GM12878 (cell line): ENCODE data around the gene ZDHHC11B. TPM values are rescaled to one million over a fixed set of nuclear protein-coding genes. Genes with fewer than 3 reads are reported as not detected.
A peak's percentile ranks its signal among the peaks of the same experiment; 100 is the strongest.

Source experiments
- ATAC-seq: fragments of 200-7000 bp; cut with Tn5 transposase; 3 replicates; pipeline ENCODE4 v1.9.1; 2020; ENCODE audit warnings: mild to moderate bottlenecking, moderate library complexity
- BruUV-seq: library from RNA; stranded (reverse); fragments of 400-500 nt; replicated peaks from 2 replicates; lab custom pipeline; 2021; lab: Mats Ljungman, UMichigan
- CTCF ChIA-PET: fragments of 300-600 bp; sonication (Branson Sonifier 250); formaldehyde crosslinking; extraction: SDS; loops from one replicate; lab custom pipeline; 2021; ENCODE audit warnings: inconsistent platforms; lab: Yijun Ruan, JAX
- POLR2A ChIA-PET: fragments of 350-600 bp; formaldehyde crosslinking; extraction: SDS; loops from one replicate; lab custom pipeline; 2021; ENCODE audit warnings: inconsistent platforms; lab: Charles Lee
- RAD21 ChIA-PET: fragments of 300-600 bp; sonication (Branson Sonifier 250); formaldehyde crosslinking; loops from one replicate; lab custom pipeline; 2023; ENCODE audit warnings: antibody characterized with exemption; ENCODE audit not compliant: unreplicated experiment; lab: Charles Lee
- SMC1A ChIA-PET: fragments of 300-600 bp; sonication (Branson Sonifier 250); formaldehyde crosslinking; loops from one replicate; lab custom pipeline; 2023; ENCODE audit not compliant: unreplicated experiment, uncharacterized antibody; lab: Charles Lee
- DNase-seq: peaks from one replicate; pipeline ENCODE4 v3.0.0-alpha.2; 2011; ENCODE audit warnings: low read depth, low spot score
- FAIRE-seq: peaks from 3 replicates; lab custom pipeline; 2011; peaks lifted over from hg19 to GRCh38; lab: Jason Lieb, UNC
- H2AFZ ChIP-seq: 2 replicates; pipeline ENCODE4 v1.6.0; 2011; ENCODE audit warnings: low read depth, low read length, control low read depth; ENCODE audit not compliant: control insufficient read depth
- H3K27ac ChIP-seq: 2 replicates; pipeline ENCODE4 v1.5.1; 2011; ENCODE audit warnings: control low read depth; ENCODE audit not compliant: control insufficient read depth, insufficient read depth
- H3K27me3 ChIP-seq, 2 experiments: replicated peaks in 1 of 2; 2 replicates each; pipeline versions ENCODE4 v1.6.0 to v1.6.1; 2011; ENCODE audit warnings: low read length in 1 of 2; ENCODE audit not compliant: control insufficient read depth in 2 of 2, insufficient read depth in 2 of 2
- H3K36me3 ChIP-seq, 2 experiments: 2 replicates each; pipeline ENCODE4 v1.5.1; 2011; ENCODE audit warnings: low read length in 1 of 2; ENCODE audit not compliant: control insufficient read depth in 2 of 2, insufficient read depth in 2 of 2
- H3K4me1 ChIP-seq: 2 replicates; pipeline ENCODE4 v1.6.1; 2011; ENCODE audit warnings: mild to moderate bottlenecking, low read length, moderate library complexity, mixed read lengths; ENCODE audit not compliant: control insufficient read depth, insufficient read depth
- H3K4me2 ChIP-seq: 2 replicates; pipeline ENCODE4 v1.6.0; 2011; ENCODE audit warnings: control low read depth; ENCODE audit not compliant: control insufficient read depth, insufficient read depth
- H3K4me3 ChIP-seq: fragments of 200-600 bp; sonication (generic); 2 replicates; pipeline ENCODE4 v1.5.1; 2016
- H3K79me2 ChIP-seq: 2 replicates; pipeline ENCODE4 v1.6.0; 2011; ENCODE audit warnings: low read length; ENCODE audit not compliant: control insufficient read depth, insufficient read depth
- H3K9ac ChIP-seq: 2 replicates; pipeline ENCODE4 v1.8.0; 2011; ENCODE audit warnings: low read length, control low read depth, mixed read lengths; ENCODE audit not compliant: control insufficient read depth, insufficient read depth
- H3K9me3 ChIP-seq: replicated peaks from 3 replicates; pipeline ENCODE4 v1.5.1; 2011; ENCODE audit warnings: mild to moderate bottlenecking, low read length; ENCODE audit not compliant: control insufficient read depth, insufficient read depth
- H4K20me1 ChIP-seq: 2 replicates; pipeline ENCODE4 v1.6.0; 2011; ENCODE audit not compliant: control insufficient read depth, insufficient read depth
- DPF2 ChIP-seq: fragments of 450-650 bp; IDR thresholded peaks from 2 replicates; pipeline ENCODE4 v1.6.1; 2017; ENCODE audit warnings: mild to moderate bottlenecking
- WGBS: methylation state at CpG from one replicate; pipeline ENCODE4 v1.1.6; 2016; ENCODE audit warnings: low lambda C conversion rate; ENCODE audit not compliant: insufficient replicate concordance, insufficient coverage; ENCODE audit errors: missing lambda C conversion rate; 5-methylcytosine and 5-hydroxymethylcytosine counted together
- in situ Hi-C: fragments of 300-500 bp; cut with MboI; formaldehyde crosslinking; loops from 9 replicates; pipeline ENCODE4 v1.14.3; 2018; ENCODE audit warnings: mixed read lengths
- intact Hi-C: fragments of 100-400 bp; cut with micrococcal nuclease; formaldehyde crosslinking; loops from one replicate; pipeline ENCODE4 v1.14.2; 2022; ENCODE audit not compliant: unreplicated experiment
- polyA plus RNA-seq, 11 experiments: library from polyadenylated mRNA; depleted of rRNA in 4 of 11; unstranded in 6 of 11; stranded (reverse) in 5 of 11; fragments of >200 nt; fragmentation: Nextera tagmentation in 4 of 11; fragmentation: Illumina TruSeq in 1 of 11; extraction: Ambion mirVana in 4 of 11; extraction: Trizol in 1 of 11; gene quantifications; 1 replicate in 1 of 11; 2 replicates in 10 of 11; pipeline versions ENCODE4 v1.2.1 to v1.2.3, GENCODE V29; 2011 to 2016; ENCODE audit warnings: inconsistent platforms in 2 of 11, missing spikeins in 2 of 11, low read depth in 1 of 11
- total RNA-seq, 4 experiments: library from RNA; depleted of rRNA in 3 of 4; stranded (reverse); fragments of >200 nt in 3 of 4; fragmentation: Illumina TruSeq in 1 of 4; extraction: Trizol in 1 of 4; gene quantifications; 2 replicates each; pipeline versions ENCODE4 v1.2.1 to v1.2.3, GENCODE V29; 2013 to 2021
- TF ChIP-seq, protein P1 (sequence below): fragments of 450-650 bp; IDR thresholded peaks from 2 replicates; pipeline ENCODE4 v1.6.1; 2017; ENCODE audit warnings: antibody characterized with exemption, mild to moderate bottlenecking, moderate library complexity
- TF ChIP-seq, protein P2 (sequence below): IDR thresholded peaks from 2 replicates; pipeline ENCODE4 v1.6.1; 2011; ENCODE audit warnings: borderline replicate concordance, low read depth, mild to moderate bottlenecking, moderate library complexity, low read length; ENCODE audit not compliant: insufficient read depth, poor library complexity, severe bottlenecking

Gene ZDHHC11B
- total and polyA plus RNA-seq, 10 of the 15 experiments (the other 5 are each of a cell fraction or from before 2014, with no cell fraction given) = 0.01 to 0.10 (median 0.09) TPM; not detected in 7

DNA sequence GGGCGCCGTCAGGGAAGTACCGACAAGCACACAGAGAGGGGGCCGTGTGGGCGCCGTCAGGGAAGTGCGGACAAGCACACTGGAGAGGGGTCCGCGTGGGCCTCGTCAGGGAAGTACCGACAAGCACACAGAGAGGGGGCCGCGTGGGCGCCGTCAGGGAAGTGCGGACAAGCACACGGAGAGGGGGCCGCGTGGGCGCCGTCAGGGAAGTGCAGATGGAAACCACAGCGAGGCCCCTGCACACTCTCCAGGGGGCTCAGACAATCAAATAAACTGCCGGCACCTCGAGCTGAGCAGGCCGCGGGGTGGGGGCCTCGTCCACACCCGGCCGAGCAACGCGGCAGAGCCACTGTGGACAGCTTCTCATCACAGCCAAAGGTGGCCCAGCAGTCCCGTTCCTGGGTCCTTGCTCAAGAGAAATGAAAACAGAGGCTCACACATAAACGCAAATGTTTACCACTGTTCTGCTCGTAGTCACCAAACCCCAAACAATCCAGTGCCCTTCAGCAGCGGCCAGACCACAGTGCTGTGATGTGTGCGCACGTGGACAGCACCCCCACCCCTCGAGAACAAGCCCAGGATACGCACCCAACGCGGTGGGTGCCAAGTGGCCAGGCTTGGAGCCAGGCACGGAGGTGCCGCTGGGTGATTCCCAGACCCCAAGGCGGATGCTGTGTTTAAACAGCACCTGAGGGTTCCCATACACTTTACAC lies 116.1 kb downstream of the ZDHHC11B start:
- 83% methylated on average over 30 of the region's 44 CpGs for WGBS
- RAD21 ChIA-PET = no interaction called here
- H3K4me2 ChIP-seq = no peak overlapping the region
- peaks cover 0 to 6% of the 10 kb centered on the region in 2 experiments; a peak in 2 of 4 replicates for H3K36me3 ChIP-seq
- in situ Hi-C loops (no loop called here), intact Hi-C loops (no loop called here)
- H3K4me3 ChIP-seq = no peak overlapping the region
- H4K20me1 ChIP-seq = no peaks in the 10 kb centered on the region
- no peaks in the 10 kb centered on the region for H3K79me2 ChIP-seq
- FAIRE-seq (no peak), ATAC-seq (no peak), DNase-seq (no peak)
- no peak overlapping the region for H2AFZ ChIP-seq
- H3K27me3 ChIP-seq = no peaks in the 10 kb centered on the region
- H3K9me3 ChIP-seq = no peaks in the 10 kb centered on the region
- BruUV-seq = no TSS peak
- POLR2A ChIA-PET = no interaction called here
- CTCF ChIA-PET = interaction anchor here (1.2 to 1.7 kb wide), 2 partner anchors 232 to 237 kb away, joined by 3 to 6 read pairs; no protein-coding TSS in a partner anchor
- no peak overlapping the region for H3K9ac ChIP-seq
- no peaks in the 10 kb centered on the region for H3K4me1 ChIP-seq
- SMC1A ChIA-PET = no interaction called here
- no peak overlapping the region for H3K27ac ChIP-seq
- no peak for TF ChIP-seq DPF2
- TF ChIP-seq, protein P1, sequence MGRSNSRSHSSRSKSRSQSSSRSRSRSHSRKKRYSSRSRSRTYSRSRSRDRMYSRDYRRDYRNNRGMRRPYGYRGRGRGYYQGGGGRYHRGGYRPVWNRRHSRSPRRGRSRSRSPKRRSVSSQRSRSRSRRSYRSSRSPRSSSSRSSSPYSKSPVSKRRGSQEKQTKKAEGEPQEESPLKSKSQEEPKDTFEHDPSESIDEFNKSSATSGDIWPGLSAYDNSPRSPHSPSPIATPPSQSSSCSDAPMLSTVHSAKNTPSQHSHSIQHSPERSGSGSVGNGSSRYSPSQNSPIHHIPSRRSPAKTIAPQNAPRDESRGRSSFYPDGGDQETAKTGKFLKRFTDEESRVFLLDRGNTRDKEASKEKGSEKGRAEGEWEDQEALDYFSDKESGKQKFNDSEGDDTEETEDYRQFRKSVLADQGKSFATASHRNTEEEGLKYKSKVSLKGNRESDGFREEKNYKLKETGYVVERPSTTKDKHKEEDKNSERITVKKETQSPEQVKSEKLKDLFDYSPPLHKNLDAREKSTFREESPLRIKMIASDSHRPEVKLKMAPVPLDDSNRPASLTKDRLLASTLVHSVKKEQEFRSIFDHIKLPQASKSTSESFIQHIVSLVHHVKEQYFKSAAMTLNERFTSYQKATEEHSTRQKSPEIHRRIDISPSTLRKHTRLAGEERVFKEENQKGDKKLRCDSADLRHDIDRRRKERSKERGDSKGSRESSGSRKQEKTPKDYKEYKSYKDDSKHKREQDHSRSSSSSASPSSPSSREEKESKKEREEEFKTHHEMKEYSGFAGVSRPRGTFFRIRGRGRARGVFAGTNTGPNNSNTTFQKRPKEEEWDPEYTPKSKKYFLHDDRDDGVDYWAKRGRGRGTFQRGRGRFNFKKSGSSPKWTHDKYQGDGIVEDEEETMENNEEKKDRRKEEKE = no peak
- TF ChIP-seq, protein P2, sequence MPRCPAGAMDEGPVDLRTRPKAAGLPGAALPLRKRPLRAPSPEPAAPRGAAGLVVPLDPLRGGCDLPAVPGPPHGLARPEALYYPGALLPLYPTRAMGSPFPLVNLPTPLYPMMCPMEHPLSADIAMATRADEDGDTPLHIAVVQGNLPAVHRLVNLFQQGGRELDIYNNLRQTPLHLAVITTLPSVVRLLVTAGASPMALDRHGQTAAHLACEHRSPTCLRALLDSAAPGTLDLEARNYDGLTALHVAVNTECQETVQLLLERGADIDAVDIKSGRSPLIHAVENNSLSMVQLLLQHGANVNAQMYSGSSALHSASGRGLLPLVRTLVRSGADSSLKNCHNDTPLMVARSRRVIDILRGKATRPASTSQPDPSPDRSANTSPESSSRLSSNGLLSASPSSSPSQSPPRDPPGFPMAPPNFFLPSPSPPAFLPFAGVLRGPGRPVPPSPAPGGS = peak; percentile 23
